Measurements from ENCODE around the gene MEGF11. TPM values are rescaled to one million over a fixed set of nuclear protein-coding genes. Genes with fewer than 3 reads are reported as not detected.

The MEGF11 gene
- total RNA-seq, 4 donors from 2014 or later: 0.87 to 7.3 (median 4.9) TPM

DNA sequence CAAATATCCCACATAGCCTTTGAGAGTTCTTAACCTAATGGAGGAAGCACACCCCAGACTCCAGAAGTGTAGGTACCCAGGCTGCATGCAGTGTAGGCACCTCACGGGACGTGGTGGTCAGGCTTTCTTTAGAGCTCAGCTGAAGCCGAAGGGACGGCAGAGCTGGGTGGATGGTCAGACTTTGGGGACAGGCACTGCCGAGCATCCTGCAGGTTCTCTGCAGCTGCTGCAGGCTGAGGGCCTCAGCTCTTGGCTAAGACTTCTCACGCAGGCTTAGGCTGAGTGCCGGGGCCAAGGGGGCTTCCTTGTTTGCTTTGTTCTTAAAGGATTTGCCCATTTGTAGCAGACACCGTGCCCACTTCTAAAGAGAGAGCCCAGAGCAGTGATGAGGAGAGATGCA lies 207.2 kb downstream of the MEGF11 start:
- Histone ChIP-seq H3K4me3 (no peak overlapping the region), H3K27ac (no peak overlapping the region), H3K27me3 (peaks cover 0 to 15% of the 10 kb centered on the region in 2 donors), H3K36me3 (no peaks in the 10 kb centered on the region), H3K4me1 (no peaks in the 10 kb centered on the region), H3K9me3 (peaks cover 0 to 6% (median 0%) of the 10 kb centered on the region in 4 donors)
- WGBS, 2 donors: 58 to 61% methylated on average over 8 of the region's 8 CpGs
- DNase-seq (ENCODE audit: low spot score in 2 of 2): no peak
- TF ChIP-seq EP300 (IDR thresholded peaks at IDR 0.05) (no peak), POLR2A (IDR thresholded peaks at IDR 0.05) (no peak)
- TF ChIP-seq, protein P1, sequence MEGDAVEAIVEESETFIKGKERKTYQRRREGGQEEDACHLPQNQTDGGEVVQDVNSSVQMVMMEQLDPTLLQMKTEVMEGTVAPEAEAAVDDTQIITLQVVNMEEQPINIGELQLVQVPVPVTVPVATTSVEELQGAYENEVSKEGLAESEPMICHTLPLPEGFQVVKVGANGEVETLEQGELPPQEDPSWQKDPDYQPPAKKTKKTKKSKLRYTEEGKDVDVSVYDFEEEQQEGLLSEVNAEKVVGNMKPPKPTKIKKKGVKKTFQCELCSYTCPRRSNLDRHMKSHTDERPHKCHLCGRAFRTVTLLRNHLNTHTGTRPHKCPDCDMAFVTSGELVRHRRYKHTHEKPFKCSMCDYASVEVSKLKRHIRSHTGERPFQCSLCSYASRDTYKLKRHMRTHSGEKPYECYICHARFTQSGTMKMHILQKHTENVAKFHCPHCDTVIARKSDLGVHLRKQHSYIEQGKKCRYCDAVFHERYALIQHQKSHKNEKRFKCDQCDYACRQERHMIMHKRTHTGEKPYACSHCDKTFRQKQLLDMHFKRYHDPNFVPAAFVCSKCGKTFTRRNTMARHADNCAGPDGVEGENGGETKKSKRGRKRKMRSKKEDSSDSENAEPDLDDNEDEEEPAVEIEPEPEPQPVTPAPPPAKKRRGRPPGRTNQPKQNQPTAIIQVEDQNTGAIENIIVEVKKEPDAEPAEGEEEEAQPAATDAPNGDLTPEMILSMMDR (IDR thresholded peaks at IDR 0.05): no peak

- Histone ChIP-seq H3K27me3 (peaks cover 0 to 19% of the 10 kb centered on the region in 2 donors), H3K4me3 (no peak overlapping the region), H3K4me1 (no peaks in the 10 kb centered on the region), H3K36me3 (no peaks in the 10 kb centered on the region), H3K9me3 (peaks cover 0 to 6% (median 0%) of the 10 kb centered on the region in 4 donors), H3K27ac (no peak overlapping the region)
- DNase-seq (ENCODE audit: low spot score in 2 of 2): no peak
- 68 to 72% methylated on average over 5 of the region's 5 CpGs for WGBS, 2 donors
- no peak for TF ChIP-seq EP300 (IDR thresholded peaks at IDR 0.05)
- TF ChIP-seq, protein P1 (IDR thresholded peaks at IDR 0.05): no peak
- no peak for TF ChIP-seq POLR2A (IDR thresholded peaks at IDR 0.05)
These were observed 208.0 kb downstream of the MEGF11 start for GRCh38 chr15:66045542-66045941.

GRCh38 chr15:66044837-66045236 lies 208.7 kb downstream of the MEGF11 start:
- TF ChIP-seq POLR2A (IDR thresholded peaks at IDR 0.05) (no peak), EP300 (IDR thresholded peaks at IDR 0.05) (no peak)
- TF ChIP-seq, protein P1 (IDR thresholded peaks at IDR 0.05): no peak
- H3K36me3 ChIP-seq: no peaks in the 10 kb centered on the region

GRCh38 chr15:66043264-66043663 lies 210.3 kb downstream of the MEGF11 start:
- Histone ChIP-seq H3K4me3 (no peak overlapping the region), H3K4me1 (no peaks in the 10 kb centered on the region), H3K27ac (no peak overlapping the region), H3K27me3 (peaks cover 0 to 40% of the 10 kb centered on the region in 2 donors), H3K36me3 (no peaks in the 10 kb centered on the region), H3K9me3 (peaks cover 0 to 6% (median 0%) of the 10 kb centered on the region in 4 donors)
- no peak for TF ChIP-seq EP300 (IDR thresholded peaks at IDR 0.05)
- no peak for TF ChIP-seq POLR2A (IDR thresholded peaks at IDR 0.05)
- TF ChIP-seq, protein P1 (IDR thresholded peaks at IDR 0.05): no peak
- no peak for DNase-seq (ENCODE audit: low spot score in 2 of 2)
- WGBS, 2 donors: 50 to 54% methylated on average over 1 to 8 of the region's 8 CpGs

More at GRCh38 chr15:66044837-66045236, 208.7 kb downstream of the MEGF11 start:
- Histone ChIP-seq H3K27me3 (peaks cover 0 to 26% of the 10 kb centered on the region in 2 donors), H3K4me3 (no peak overlapping the region), H3K9me3 (peaks cover 0 to 6% (median 0%) of the 10 kb centered on the region in 4 donors), H3K4me1 (no peaks in the 10 kb centered on the region), H3K27ac (no peak overlapping the region)
- no peak for DNase-seq (ENCODE audit: low spot score in 2 of 2)
- 83 to 84% methylated on average over 3 of the region's 3 CpGs for WGBS, 2 donors

DNA sequence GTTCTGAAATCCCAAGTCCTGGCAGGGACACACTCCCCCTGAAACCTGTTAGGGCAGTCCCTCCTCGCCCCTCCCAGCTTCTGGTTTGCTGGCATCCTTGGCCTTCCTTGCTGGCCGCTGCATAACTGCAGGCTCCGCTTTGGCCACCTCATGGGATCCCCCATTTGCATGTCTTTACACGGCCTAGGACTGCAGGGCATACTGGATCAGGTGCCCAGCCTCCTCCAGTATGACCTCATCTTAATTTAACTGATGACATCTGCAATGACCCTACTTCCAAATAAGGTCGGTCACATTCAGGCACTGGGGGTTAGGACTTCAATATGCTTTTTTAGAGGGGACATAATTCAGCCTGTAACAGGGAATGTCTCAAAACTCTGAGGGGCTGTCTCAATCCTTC lies 210.9 kb downstream of the MEGF11 start:
- Histone ChIP-seq H3K4me1 (no peaks in the 10 kb centered on the region), H3K36me3 (no peaks in the 10 kb centered on the region), H3K4me3 (no peak overlapping the region), H3K9me3 (peaks cover 0 to 6% (median 0%) of the 10 kb centered on the region in 4 donors), H3K27me3 (peaks cover 0 to 47% of the 10 kb centered on the region in 2 donors), H3K27ac (no peak overlapping the region)
- TF ChIP-seq, protein P1 (IDR thresholded peaks at IDR 0.05): no peak
- TF ChIP-seq EP300 (IDR thresholded peaks at IDR 0.05): no peak
- TF ChIP-seq POLR2A (IDR thresholded peaks at IDR 0.05): no peak
- 45 to 61% methylated on average over 5 of the region's 5 CpGs for WGBS, 2 donors
- DNase-seq (ENCODE audit: low spot score in 2 of 2): no peak
